HepG2 (cell line): ENCODE measurements around the gene PEAK1. TPM values are rescaled to one million over a fixed set of nuclear protein-coding genes. Genes with fewer than 3 reads are reported as not detected.

Experiments used
- ATAC-seq: fragments of 200-7000 bp; cut with Tn5 transposase; 3 replicates; pipeline ENCODE4 v1.9.1; 2020; ENCODE audit warnings: mild to moderate bottlenecking, moderate library complexity
- BruUV-seq: library from RNA; stranded (reverse); fragments of 400-500 nt; replicated peaks from 2 replicates; lab custom pipeline; 2021; lab: Mats Ljungman, UMichigan
- CTCF ChIA-PET: fragments of 300-600 bp; formaldehyde crosslinking; extraction: SDS; loops from one replicate; lab custom pipeline; 2021; ENCODE audit warnings: low total read pairs, inconsistent platforms, low intra/inter-chr PET ratio; lab: Yijun Ruan, JAX
- POLR2A ChIA-PET: fragments of 350-600 bp; sonication (Branson Sonifier 250); formaldehyde crosslinking; loops from one replicate; lab custom pipeline; 2020; ENCODE audit warnings: antibody characterized with exemption, inconsistent platforms; lab: Yijun Ruan, JAX
- DNase-seq: peaks from one replicate; pipeline ENCODE4 v3.0.0-alpha.2; 2015; ENCODE audit warnings: low spot score
- FAIRE-seq: peaks from 3 replicates; lab custom pipeline; 2011; peaks lifted over from hg19 to GRCh38; lab: Jason Lieb, UNC
- H2AFZ ChIP-seq: one replicate; pipeline ENCODE4 v1.6.1; 2011; ENCODE audit warnings: low read length, inconsistent platforms
- H3K27ac ChIP-seq: fragments of 300-600 bp; 3 replicates; pipeline ENCODE4 v1.8.0; 2011; ENCODE audit warnings: mixed run types, mild to moderate bottlenecking, mixed read lengths, low read length, inconsistent platforms; ENCODE audit not compliant: insufficient read depth; ENCODE audit errors: extremely low read length
- H3K27me3 ChIP-seq, 2 experiments: fragments of 200-600 bp in 1 of 2; 2 replicates in 1 of 2; 3 replicates in 1 of 2; pipeline versions ENCODE4 v1.6.0 to v1.8.0; 2011; ENCODE audit warnings: low read length in 2 of 2, mild to moderate bottlenecking in 2 of 2, moderate library complexity in 2 of 2, inconsistent platforms in 1 of 2; ENCODE audit not compliant: insufficient read depth in 2 of 2, control insufficient read depth in 1 of 2
- H3K36me3 ChIP-seq, 2 experiments: fragments of 200-600 bp in 1 of 2; replicated peaks in 1 of 2; 2 replicates in 1 of 2; 3 replicates in 1 of 2; pipeline versions ENCODE4 v1.5.1 to v1.8.0; 2011; ENCODE audit warnings: low read length in 2 of 2, inconsistent platforms in 1 of 2; ENCODE audit not compliant: insufficient read depth in 2 of 2, control insufficient read depth in 1 of 2
- H3K4me1 ChIP-seq: 2 replicates; pipeline ENCODE4 v1.5.1; 2012; ENCODE audit warnings: low read length, inconsistent platforms; ENCODE audit not compliant: insufficient read depth
- H3K4me2 ChIP-seq: 2 replicates; pipeline ENCODE4 v1.6.0; 2011; ENCODE audit warnings: low read depth, low read length, inconsistent platforms
- H3K4me3 ChIP-seq, 3 experiments: fragments of 200-600 bp in 1 of 3; sonication (generic), shearing (Covaris generic) in 1 of 3; replicated peaks in 1 of 3; 2 replicates each; pipeline ENCODE4 v1.5.1; 2011 to 2016; ENCODE audit warnings: low read length in 3 of 3, inconsistent platforms in 2 of 3, low read depth in 2 of 3, mild to moderate bottlenecking in 2 of 3, control low read depth in 1 of 3, mixed read lengths in 1 of 3; ENCODE audit not compliant: insufficient read depth in 1 of 3
- H3K79me2 ChIP-seq: one replicate; pipeline ENCODE4 v1.6.1; 2011; ENCODE audit warnings: low read length, inconsistent platforms; ENCODE audit not compliant: insufficient read depth
- H3K9ac ChIP-seq: 2 replicates; pipeline ENCODE4 v1.6.0; 2011; ENCODE audit warnings: mild to moderate bottlenecking, low read depth, low read length, inconsistent platforms; ENCODE audit not compliant: insufficient read depth
- H3K9me3 ChIP-seq: 2 replicates; pipeline ENCODE4 v1.5.1; 2012; ENCODE audit warnings: mild to moderate bottlenecking, low read length
- H4K20me1 ChIP-seq: 2 replicates; pipeline ENCODE4 v1.6.0; 2011; ENCODE audit warnings: inconsistent platforms, mild to moderate bottlenecking, low read length, moderate library complexity; ENCODE audit not compliant: insufficient read depth
- ATF7-NPFF ChIP-seq: sonication (generic); formaldehyde crosslinking; IDR thresholded peaks from 2 replicates; pipeline ENCODE4 v1.8.1; 2023; ENCODE audit warnings: mild to moderate bottlenecking, low read depth, missing genetic modification reagents, moderate library complexity
- CC2D1A ChIP-seq: sonication (generic); formaldehyde crosslinking; IDR thresholded peaks from 2 replicates; pipeline ENCODE4 v1.8.1; 2023; ENCODE audit warnings: mild to moderate bottlenecking, missing genetic modification reagents
- FOXM1 ChIP-seq: sonication (generic); formaldehyde crosslinking; IDR thresholded peaks from 2 replicates; pipeline ENCODE4 v1.5.0; 2020; ENCODE audit warnings: missing genetic modification reagents
- HDAC2 ChIP-seq: sonication (generic); formaldehyde crosslinking; IDR thresholded peaks from 2 replicates; pipeline ENCODE4 v1.4.0; 2020; ENCODE audit warnings: missing genetic modification reagents
- LBX2 ChIP-seq: sonication (generic); formaldehyde crosslinking; IDR thresholded peaks from 2 replicates; pipeline ENCODE4 v1.5.0; 2020; ENCODE audit warnings: missing genetic modification reagents, mild to moderate bottlenecking, borderline replicate concordance
- ZBTB3 ChIP-seq: sonication (generic); formaldehyde crosslinking; IDR thresholded peaks from 2 replicates; pipeline ENCODE4 v1.4.0; 2020; ENCODE audit warnings: low read depth, mild to moderate bottlenecking, moderate library complexity, missing genetic modification reagents, borderline replicate concordance
- ZC3H13 ChIP-seq: sonication (generic); formaldehyde crosslinking; IDR thresholded peaks from 2 replicates; pipeline ENCODE4 v1.8.1; 2023; ENCODE audit warnings: mild to moderate bottlenecking, missing genetic modification reagents, moderate library complexity
- ZC3H4 ChIP-seq: sonication (generic); formaldehyde crosslinking; IDR thresholded peaks from 2 replicates; pipeline ENCODE4 v1.4.0; 2020; ENCODE audit warnings: missing genetic modification reagents, borderline replicate concordance
- ZNF496 ChIP-seq: sonication (generic); formaldehyde crosslinking; IDR thresholded peaks from 2 replicates; pipeline ENCODE4 v1.8.1; 2023; ENCODE audit warnings: mild to moderate bottlenecking, moderate library complexity, missing genetic modification reagents; ENCODE audit not compliant: insufficient replicate concordance
- ZNF512B ChIP-seq: sonication (generic); formaldehyde crosslinking; IDR thresholded peaks from 2 replicates; pipeline ENCODE4 v1.5.1; 2020; ENCODE audit warnings: missing genetic modification reagents, mild to moderate bottlenecking, borderline replicate concordance
- ZNF614 ChIP-seq: IDR thresholded peaks from 2 replicates; pipeline ENCODE4 v1.6.1; 2018; ENCODE audit warnings: missing biosample characterization, missing genetic modification reagents, inconsistent platforms, borderline replicate concordance
- ZNF619 ChIP-seq: sonication (generic); formaldehyde crosslinking; IDR thresholded peaks from 2 replicates; pipeline ENCODE4 v1.4.0; 2020; ENCODE audit warnings: mild to moderate bottlenecking, missing genetic modification reagents
- ZNF687 ChIP-seq: sonication (generic); formaldehyde crosslinking; IDR thresholded peaks from 2 replicates; pipeline ENCODE4 v1.5.1; 2020; ENCODE audit warnings: mild to moderate bottlenecking, missing genetic modification reagents, moderate library complexity
- ZNF83 ChIP-seq: sonication (generic); formaldehyde crosslinking; IDR thresholded peaks from 2 replicates; pipeline ENCODE4 v1.4.0; 2020; ENCODE audit warnings: missing genetic modification reagents, mild to moderate bottlenecking, borderline replicate concordance
- WGBS: methylation state at CpG from one replicate; pipeline ENCODE4 v1.1.6; 2017; ENCODE audit warnings: low lambda C conversion rate; 5-methylcytosine and 5-hydroxymethylcytosine counted together
- in situ Hi-C: cut with HindIII; loops from 2 replicates; pipeline ENCODE4 v1.10.0; 2017; ENCODE audit warnings: low pct_unique_long_range_greater_than_20kb; ENCODE audit not compliant: extremely low pct_ligation_motif_present
- intact Hi-C: fragments of 100-400 bp; cut with micrococcal nuclease; formaldehyde crosslinking; loops from one replicate; pipeline ENCODE4 v1.10.0; 2022; ENCODE audit not compliant: unreplicated experiment
- polyA plus RNA-seq, 8 experiments: library from polyadenylated mRNA; depleted of rRNA in 3 of 8; stranded (reverse) in 7 of 8; unstranded in 1 of 8; fragments of >200 nt; fragmentation: Illumina TruSeq in 4 of 8; extraction: Trizol in 4 of 8; gene quantifications; 2 replicates each; pipeline versions ENCODE4 v1.2.1 to v1.2.3, GENCODE V29; 2011 to 2016; ENCODE audit warnings: low read depth in 4 of 8, missing spikeins in 1 of 8, mixed read lengths in 1 of 8; ENCODE audit not compliant: insufficient read depth in 1 of 8
- total RNA-seq, 5 experiments: library from RNA; depleted of rRNA; stranded (reverse); fragments of >200 nt; fragmentation: Illumina TruSeq; extraction: Trizol; gene quantifications; 2 replicates each; pipeline ENCODE4 v1.2.3, GENCODE V29; 2016; ENCODE audit warnings: low read depth in 1 of 5
- TF ChIP-seq, protein P1 (sequence below): sonication (generic); formaldehyde crosslinking; IDR thresholded peaks from 2 replicates; pipeline ENCODE4 v1.5.1; 2020; ENCODE audit warnings: mild to moderate bottlenecking, missing genetic modification reagents, moderate library complexity

Gene PEAK1
- total and polyA plus RNA-seq, 2 of the 13 experiments (the other 11 are each of a cell fraction or from before 2014, with no cell fraction given) = 6.0 to 6.6 TPM

- FAIRE-seq (no peak), ATAC-seq (no peak)
- intact Hi-C loops = loop anchor here (2.0 to 5.0 kb wide), 2 partner anchors 67 to 357 kb away; no protein-coding TSS in a partner anchor
- TF ChIP-seq ZBTB3 (CRISPR knock-in tag) (no peak), ZNF619 (no peak), ZC3H13 (CRISPR knock-in tag) (no peak), ZNF496 (CRISPR knock-in tag) (no peak), HDAC2 (CRISPR knock-in tag) (no peak), ZC3H4 (CRISPR knock-in tag) (no peak), ZNF687 (CRISPR knock-in tag) (no peak), CC2D1A (CRISPR knock-in tag) (no peak), ZNF83 (CRISPR knock-in tag) (no peak), LBX2 (CRISPR knock-in tag) (no peak), FOXM1 (CRISPR knock-in tag) (no peak), ATF7-NPFF (no peak), ZNF512B (no peak), ZNF614 (no peak)
- TF ChIP-seq, protein P1, sequence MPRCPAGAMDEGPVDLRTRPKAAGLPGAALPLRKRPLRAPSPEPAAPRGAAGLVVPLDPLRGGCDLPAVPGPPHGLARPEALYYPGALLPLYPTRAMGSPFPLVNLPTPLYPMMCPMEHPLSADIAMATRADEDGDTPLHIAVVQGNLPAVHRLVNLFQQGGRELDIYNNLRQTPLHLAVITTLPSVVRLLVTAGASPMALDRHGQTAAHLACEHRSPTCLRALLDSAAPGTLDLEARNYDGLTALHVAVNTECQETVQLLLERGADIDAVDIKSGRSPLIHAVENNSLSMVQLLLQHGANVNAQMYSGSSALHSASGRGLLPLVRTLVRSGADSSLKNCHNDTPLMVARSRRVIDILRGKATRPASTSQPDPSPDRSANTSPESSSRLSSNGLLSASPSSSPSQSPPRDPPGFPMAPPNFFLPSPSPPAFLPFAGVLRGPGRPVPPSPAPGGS (CRISPR knock-in tag) = no peak
Measured at GRCh38 chr15:77185242-77185785, 234.6 kb downstream of the PEAK1 start.

More at GRCh38 chr15:77185242-77185785, 234.6 kb downstream of the PEAK1 start:
- H3K27ac ChIP-seq = no peak overlapping the region
- no peaks in the 10 kb centered on the region for H3K9me3 ChIP-seq
- H3K4me1 ChIP-seq = peaks cover 30% of the 10 kb centered on the region
- H3K36me3 ChIP-seq = peaks cover 0 to 1% of the 10 kb centered on the region in 2 experiments; a peak in 2 of 5 replicates
- no peak overlapping the region for H3K9ac ChIP-seq
- ChIA-PET POLR2A (no interaction called here), CTCF (interaction anchor here (1.3 kb wide), 1 partner anchor 67 kb away, joined by 4 read pairs; no protein-coding TSS in a partner anchor)
- no peaks in the 10 kb centered on the region for H3K79me2 ChIP-seq
- H3K27me3 ChIP-seq = no peaks in the 10 kb centered on the region
- in situ Hi-C loops = loop anchor here (5.0 kb wide), 1 partner anchor 357 kb away; no protein-coding TSS in a partner anchor
- no peak overlapping the region for H3K4me2 ChIP-seq
- H4K20me1 ChIP-seq = no peaks in the 10 kb centered on the region
- 100% methylated on average over 2 of the region's 2 CpGs for WGBS
- no peak for DNase-seq
- BruUV-seq = no TSS peak
- H3K4me3 ChIP-seq = no peak overlapping the region
- H2AFZ ChIP-seq = no peak overlapping the region
